Measurements from ENCODE around the gene TMEM219.

The TMEM219 gene, protein sequence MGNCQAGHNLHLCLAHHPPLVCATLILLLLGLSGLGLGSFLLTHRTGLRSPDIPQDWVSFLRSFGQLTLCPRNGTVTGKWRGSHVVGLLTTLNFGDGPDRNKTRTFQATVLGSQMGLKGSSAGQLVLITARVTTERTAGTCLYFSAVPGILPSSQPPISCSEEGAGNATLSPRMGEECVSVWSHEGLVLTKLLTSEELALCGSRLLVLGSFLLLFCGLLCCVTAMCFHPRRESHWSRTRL

DNA sequence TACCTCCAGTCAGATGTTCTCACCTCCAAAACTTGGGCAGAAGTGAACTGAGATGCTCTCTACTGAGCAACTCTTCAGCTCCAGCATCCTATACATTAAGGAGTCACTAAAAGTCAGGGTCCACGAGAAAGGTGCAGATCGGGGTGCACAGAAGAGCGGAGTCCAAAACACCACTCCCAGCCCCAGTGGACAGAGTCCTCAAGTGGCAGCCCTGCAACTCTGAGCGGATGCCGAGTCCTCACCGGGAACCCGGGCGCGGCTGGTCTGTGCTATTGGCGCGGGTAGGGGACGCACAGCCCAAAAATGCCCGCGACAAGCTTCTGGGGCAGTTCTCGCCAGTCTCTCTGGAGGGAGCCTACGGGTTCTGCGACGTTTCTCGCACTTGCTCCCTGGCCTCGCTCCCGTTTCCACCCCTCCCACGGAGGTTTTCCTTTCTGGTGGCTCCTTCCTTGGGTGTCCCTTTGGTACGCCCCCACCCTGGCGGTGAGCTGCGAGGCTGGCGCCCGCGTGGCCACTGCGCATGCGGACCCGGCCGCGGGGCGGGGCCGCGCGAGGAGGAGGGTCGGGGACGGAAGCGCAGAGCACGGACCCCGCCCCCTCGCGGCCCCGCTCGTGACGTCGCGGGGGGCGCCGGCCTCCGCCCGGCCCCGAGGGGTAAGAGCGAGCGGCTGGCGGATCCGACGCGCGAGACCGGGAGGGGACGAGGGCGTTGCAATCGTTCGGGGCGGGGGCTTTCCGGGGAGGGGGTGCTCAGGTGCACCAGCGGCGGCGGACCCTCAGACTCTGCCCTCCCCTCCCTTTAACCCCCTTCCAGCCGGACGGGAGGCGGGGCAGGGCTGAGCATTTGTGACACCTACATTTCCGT lies at the start of gene TMEM219:
Gene TMEM219 (plus strand): TSS at position 601 of the 865 bp plus-strand sequence. CDS start 1,065 bp downstream, outside the sequence.
- Histone ChIP-seq H3K9me3 (no peaks in the 10 kb centered on the region), H3K27ac (peak within 1 kb of the TSS; percentile 87 to 91), H3K36me3 (peaks cover 0 to 20% (median 4%) of the 10 kb centered on the region in 3 donors), H3K27me3 (no peaks in the 10 kb centered on the region), H3K4me1 (peaks cover 0 to 18% (median 15%) of the 10 kb centered on the region in 4 donors), H3K4me3 (peak within 1 kb of the TSS; percentile 65 to 69)
- TF ChIP-seq, protein P1, sequence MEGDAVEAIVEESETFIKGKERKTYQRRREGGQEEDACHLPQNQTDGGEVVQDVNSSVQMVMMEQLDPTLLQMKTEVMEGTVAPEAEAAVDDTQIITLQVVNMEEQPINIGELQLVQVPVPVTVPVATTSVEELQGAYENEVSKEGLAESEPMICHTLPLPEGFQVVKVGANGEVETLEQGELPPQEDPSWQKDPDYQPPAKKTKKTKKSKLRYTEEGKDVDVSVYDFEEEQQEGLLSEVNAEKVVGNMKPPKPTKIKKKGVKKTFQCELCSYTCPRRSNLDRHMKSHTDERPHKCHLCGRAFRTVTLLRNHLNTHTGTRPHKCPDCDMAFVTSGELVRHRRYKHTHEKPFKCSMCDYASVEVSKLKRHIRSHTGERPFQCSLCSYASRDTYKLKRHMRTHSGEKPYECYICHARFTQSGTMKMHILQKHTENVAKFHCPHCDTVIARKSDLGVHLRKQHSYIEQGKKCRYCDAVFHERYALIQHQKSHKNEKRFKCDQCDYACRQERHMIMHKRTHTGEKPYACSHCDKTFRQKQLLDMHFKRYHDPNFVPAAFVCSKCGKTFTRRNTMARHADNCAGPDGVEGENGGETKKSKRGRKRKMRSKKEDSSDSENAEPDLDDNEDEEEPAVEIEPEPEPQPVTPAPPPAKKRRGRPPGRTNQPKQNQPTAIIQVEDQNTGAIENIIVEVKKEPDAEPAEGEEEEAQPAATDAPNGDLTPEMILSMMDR (IDR thresholded peaks at IDR 0.05): peak; percentile 60 to 82
- peak; percentile 88 to 95 for DNase-seq
- intact Hi-C loops (cut with DNase I; ENCODE audit: low total_unique reads): no loop called here

DNA sequence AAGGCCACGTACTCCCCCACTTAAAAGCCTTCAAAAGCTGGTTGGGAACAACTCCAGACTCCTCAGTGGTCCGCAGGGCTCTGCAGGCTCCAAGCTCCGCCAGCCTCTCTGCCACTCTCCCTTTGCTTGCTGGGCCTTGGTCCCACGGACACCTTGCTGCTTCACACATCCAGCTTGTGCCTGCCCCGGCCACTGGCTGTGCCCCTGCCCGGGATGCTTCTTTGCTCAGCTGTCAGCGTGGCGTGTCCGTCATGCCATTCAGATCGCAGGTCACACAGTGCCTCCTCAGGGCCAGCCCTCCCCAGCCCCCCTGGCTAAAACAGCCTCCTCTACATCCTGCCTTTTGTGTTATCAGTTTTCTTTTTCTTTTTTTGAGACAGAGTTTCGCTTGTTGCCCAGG lies 49.8 kb upstream of the TMEM219 start:
- intact Hi-C loops (cut with DNase I; ENCODE audit: low total_unique reads): no loop called here
- DNase-seq: no peak
- Histone ChIP-seq H3K27me3 (no peaks in the 10 kb centered on the region), H3K9me3 (no peaks in the 10 kb centered on the region), H3K27ac (no peak overlapping the region), H3K4me1 (no peaks in the 10 kb centered on the region), H3K4me3 (no peak overlapping the region), H3K36me3 (peaks cover 0 to 25% (median 0%) of the 10 kb centered on the region in 3 donors)
- TF ChIP-seq, protein P1 (IDR thresholded peaks at IDR 0.05): no peak

DNA sequence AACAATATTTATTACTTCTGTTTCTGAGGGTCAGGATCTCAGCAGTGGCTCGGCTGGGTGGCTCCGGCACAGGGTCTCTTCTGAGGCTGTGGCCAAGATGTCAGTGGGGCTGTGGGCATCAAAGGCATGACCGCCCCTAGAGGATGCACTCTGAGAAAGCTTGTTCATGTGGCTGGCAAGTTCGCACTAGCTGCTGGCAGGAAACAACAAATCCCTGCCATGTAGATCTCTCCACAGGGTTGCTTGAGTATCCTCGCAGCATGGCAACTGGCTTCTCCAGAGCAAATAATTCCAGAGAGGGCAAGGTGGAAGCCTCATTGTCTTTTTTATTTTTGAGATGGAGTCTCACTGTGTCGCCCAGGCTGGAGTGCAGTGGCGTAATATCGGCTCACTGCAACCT lies 48.4 kb upstream of the TMEM219 start:
- TF ChIP-seq, protein P1 (IDR thresholded peaks at IDR 0.05): no peak
- H3K4me3 ChIP-seq: no peak overlapping the region
- H3K27ac ChIP-seq: no peak overlapping the region
- peaks cover 0 to 35% (median 0%) of the 10 kb centered on the region in 3 donors for H3K36me3 ChIP-seq
- intact Hi-C loops (cut with DNase I; ENCODE audit: low total_unique reads): no loop called here
- no peak for DNase-seq
- H3K4me1 ChIP-seq: no peaks in the 10 kb centered on the region
- no peaks in the 10 kb centered on the region for H3K27me3 ChIP-seq
- H3K9me3 ChIP-seq: no peaks in the 10 kb centered on the region

GRCh38 chr16:29915590-29916247 lies 46.2 kb upstream of the TMEM219 start:
- Histone ChIP-seq H3K9me3 (no peaks in the 10 kb centered on the region), H3K36me3 (peaks cover 0 to 57% (median 17%) of the 10 kb centered on the region in 3 donors), H3K4me3 (no peak overlapping the region), H3K4me1 (no peaks in the 10 kb centered on the region), H3K27me3 (no peaks in the 10 kb centered on the region), H3K27ac (no peak overlapping the region)
- DNase-seq: no peak
- intact Hi-C loops (cut with DNase I; ENCODE audit: low total_unique reads): no loop called here
- TF ChIP-seq, protein P1 (IDR thresholded peaks at IDR 0.05): no peak

- peaks cover 3 to 60% (median 27%) of the 10 kb centered on the region in 3 donors for H3K36me3 ChIP-seq
- no peaks in the 10 kb centered on the region for H3K9me3 ChIP-seq
- H3K27ac ChIP-seq: no peak overlapping the region
- intact Hi-C loops (cut with DNase I; ENCODE audit: low total_unique reads): no loop called here
- DNase-seq: no peak
- H3K4me3 ChIP-seq: no peak overlapping the region
- H3K27me3 ChIP-seq: no peaks in the 10 kb centered on the region
- no peaks in the 10 kb centered on the region for H3K4me1 ChIP-seq
- TF ChIP-seq, protein P1 (IDR thresholded peaks at IDR 0.05): no peak
Measured at GRCh38 chr16:29916979-29917378, 44.9 kb upstream of the TMEM219 start.
